K562 (cell line): ENCODE results near the gene NEMP2. TPM values are rescaled to one million over a fixed set of nuclear protein-coding genes. Genes with fewer than 3 reads are reported as not detected.

Experiments
- EHMT2 ChIP-seq: fragments of 450-650 bp; IDR thresholded peaks from 2 replicates; pipeline ENCODE4 v1.6.1; 2018; ENCODE audit warnings: antibody characterized with exemption
- MLLT1 ChIP-seq, 2 experiments: fragments of 450-650 bp; IDR thresholded peaks; 2 replicates each; pipeline ENCODE4 v1.6.1; 2016
- MYC ChIP-seq, 2 experiments: fragments of 250-450 bp in 1 of 2; sonication (Bioruptor Pico) in 1 of 2; IDR thresholded peaks; 2 replicates each; pipeline versions ENCODE4 v1.5.1 to v1.6.1; 2012 to 2021; ENCODE audit warnings: low read depth in 2 of 2, borderline replicate concordance in 1 of 2, improper control_type of control experiment in 1 of 2, low read length in 1 of 2, mild to moderate bottlenecking in 1 of 2, moderate library complexity in 1 of 2
- NRF1 ChIP-seq, 2 experiments: fragments of 450-650 bp; IDR thresholded peaks in 1 of 2; conservative IDR thresholded peaks in 1 of 2; 2 replicates each; pipeline ENCODE4 v1.6.1; 2014; ENCODE audit warnings: mild to moderate bottlenecking in 2 of 2
- ZEB2 ChIP-seq: fragments of 450-650 bp; IDR thresholded peaks from 2 replicates; pipeline ENCODE4 v1.6.1; 2016
- ZMIZ1 ChIP-seq, 2 experiments: fragments of 150-350 bp in 1 of 2; IDR thresholded peaks; 2 replicates each; pipeline ENCODE4 v1.6.1; 2012 to 2016; ENCODE audit warnings: low read depth in 2 of 2, low read length in 2 of 2, mild to moderate bottlenecking in 1 of 2, moderate library complexity in 1 of 2
- ZNF212 ChIP-seq: fragments of 450-650 bp; formaldehyde crosslinking; IDR thresholded peaks from 2 replicates; pipeline ENCODE4 v1.4.0; 2020; ENCODE audit warnings: mild to moderate bottlenecking
- ZNF644 ChIP-seq: fragments of 200-800 bp; sonication (Bioruptor generic); IDR thresholded peaks from 2 replicates; pipeline ENCODE4 v1.6.1; 2016; ENCODE audit warnings: low read depth, missing genetic modification characterization, missing compliant biosample characterization
- polyA plus RNA-seq, 8 experiments: library from polyadenylated mRNA; depleted of rRNA in 4 of 8; stranded (reverse) in 5 of 8; unstranded in 3 of 8; fragments of >200 nt; fragmentation: Nextera tagmentation in 2 of 8; fragmentation: Illumina TruSeq in 1 of 8; extraction: Ambion mirVana in 2 of 8; extraction: Trizol in 1 of 8; gene quantifications; 2 replicates each; pipeline versions ENCODE4 v1.2.1 to v1.2.3, GENCODE V29; 2011 to 2014; ENCODE audit warnings: inconsistent platforms in 1 of 8, missing spikeins in 1 of 8
- total RNA-seq, 7 experiments: library from RNA; depleted of rRNA in 6 of 7; stranded (reverse); fragments of >200 nt in 6 of 7; fragmentation: Illumina TruSeq in 2 of 7; extraction: Trizol in 2 of 7; gene quantifications; 2 replicates each; pipeline versions ENCODE4 v1.2.1 to v1.2.3, GENCODE V29; 2011 to 2021; ENCODE audit warnings: low replicate concordance in 1 of 7
- TF ChIP-seq, protein P1 (sequence below): sonication (generic); formaldehyde crosslinking; IDR thresholded peaks from 2 replicates; pipeline ENCODE4 v1.9.0; 2022; ENCODE audit warnings: mild to moderate bottlenecking, missing genetic modification reagents

Gene NEMP2
- total and polyA plus RNA-seq, 9 of the 15 experiments (the other 6 are each of a cell fraction or from before 2014, with no cell fraction given) = 0.32 to 3.0 (median 1.7) TPM

DNA sequence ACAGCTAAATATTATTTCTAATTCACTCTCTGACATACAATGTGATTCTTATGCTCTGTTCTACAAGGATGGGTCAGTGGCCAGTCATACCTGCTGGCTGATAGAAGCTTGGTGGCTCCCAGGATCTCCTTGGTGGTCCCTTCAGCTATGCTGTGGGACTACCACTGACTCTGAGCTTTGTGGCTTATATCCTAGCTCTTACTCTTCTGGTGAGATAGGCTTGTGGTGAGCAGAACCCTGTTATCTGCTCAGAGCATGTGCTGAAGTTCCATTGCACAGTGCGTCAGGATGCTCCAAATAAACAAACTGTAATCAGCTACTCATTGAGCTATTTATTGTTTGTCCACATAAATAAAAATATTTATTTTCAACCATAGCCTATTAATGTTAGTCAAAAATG lies 74.6 kb downstream of the NEMP2 start (continued):
- TF ChIP-seq, protein P1, sequence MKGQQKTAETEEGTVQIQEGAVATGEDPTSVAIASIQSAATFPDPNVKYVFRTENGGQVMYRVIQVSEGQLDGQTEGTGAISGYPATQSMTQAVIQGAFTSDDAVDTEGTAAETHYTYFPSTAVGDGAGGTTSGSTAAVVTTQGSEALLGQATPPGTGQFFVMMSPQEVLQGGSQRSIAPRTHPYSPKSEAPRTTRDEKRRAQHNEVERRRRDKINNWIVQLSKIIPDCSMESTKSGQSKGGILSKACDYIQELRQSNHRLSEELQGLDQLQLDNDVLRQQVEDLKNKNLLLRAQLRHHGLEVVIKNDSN (CRISPR knock-in tag) = no peak
- TF ChIP-seq ZNF644 (tag) = no peak
- no peak for TF ChIP-seq ZEB2
- peak in 1 of 2 experiments; percentile 83; a peak in 1 of 4 replicates for TF ChIP-seq ZMIZ1 (IDR thresholded peaks at IDR 0.05; ENCODE audit: low read depth in 2 of 2, low read length in 2 of 2)
- TF ChIP-seq NRF1 (conservative IDR thresholded peaks at IDR 0.05 in 1 of 2, IDR thresholded peaks at IDR 0.05 in 1 of 2) = peak; percentile 17 to 39; a peak in 1 of 4 replicates
- no peak for TF ChIP-seq ZNF212 (CRISPR knock-in tag)
- TF ChIP-seq MLLT1 (IDR thresholded peaks at IDR 0.05) = 0 out of 4 replicates have a peak, but pooled peaks of 1 of the 2 experiments have one; percentile 70
- no peak for TF ChIP-seq EHMT2
- TF ChIP-seq MYC (IDR thresholded peaks at IDR 0.05; ENCODE audit: low read depth, low read length) = 0 out of 2 replicates have a peak, but pooled peaks have one; percentile 11
- TF ChIP-seq MYC (CRISPR knock-in tag; IDR thresholded peaks at IDR 0.05; ENCODE audit: borderline replicate concordance, low read depth) = no peak
- TF ChIP-seq, all 486 proteins: peak for 69
